Fibroblast of skin of right quadriceps (primary cell): ENCODE data around the gene GRM4.
"Not testable (repeated sequence)": the region's sequence is repeated elsewhere in the genome, so short reads cannot be mapped to it uniquely, and the experiment has no call there.

ENCODE experiments used
- DNase-seq: peaks from one replicate; pipeline ENCODE4 v3.0.0-alpha.2; 2013

GRM4 gene

DNA sequence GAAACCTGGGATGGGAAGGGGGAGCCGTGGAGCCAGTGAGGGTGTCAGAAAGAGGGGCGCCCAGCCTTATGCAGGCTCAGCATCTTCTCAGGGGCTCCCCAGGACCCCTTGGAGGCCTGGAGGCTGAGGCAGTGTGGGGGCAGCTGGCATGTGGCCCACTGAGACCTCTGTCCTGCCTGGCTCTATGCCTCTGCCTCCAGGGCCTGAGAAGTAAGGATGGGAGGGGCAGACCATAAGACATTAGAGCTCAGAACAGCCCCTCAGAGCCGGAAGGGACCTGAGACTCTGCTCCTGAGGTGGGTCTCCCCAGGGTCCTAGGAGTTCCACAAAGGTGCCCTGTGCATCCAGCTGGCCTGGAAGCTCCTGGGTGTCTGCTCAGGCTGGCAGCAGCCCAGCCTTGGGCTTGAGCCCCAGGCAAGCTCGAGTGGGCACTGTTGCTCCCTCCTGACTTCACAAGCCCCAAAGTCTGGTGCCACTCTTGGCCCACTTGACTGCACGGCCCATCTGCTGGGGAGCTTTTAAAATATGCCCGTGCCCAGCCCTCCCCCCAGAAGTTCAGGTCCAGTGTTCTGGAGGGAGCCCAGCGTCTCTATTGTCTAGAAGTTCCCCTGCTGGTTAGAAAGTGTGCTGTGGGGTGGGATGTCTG lies 126.8 kb downstream of the GRM4 start:
- DNase-seq: no peak

DNA sequence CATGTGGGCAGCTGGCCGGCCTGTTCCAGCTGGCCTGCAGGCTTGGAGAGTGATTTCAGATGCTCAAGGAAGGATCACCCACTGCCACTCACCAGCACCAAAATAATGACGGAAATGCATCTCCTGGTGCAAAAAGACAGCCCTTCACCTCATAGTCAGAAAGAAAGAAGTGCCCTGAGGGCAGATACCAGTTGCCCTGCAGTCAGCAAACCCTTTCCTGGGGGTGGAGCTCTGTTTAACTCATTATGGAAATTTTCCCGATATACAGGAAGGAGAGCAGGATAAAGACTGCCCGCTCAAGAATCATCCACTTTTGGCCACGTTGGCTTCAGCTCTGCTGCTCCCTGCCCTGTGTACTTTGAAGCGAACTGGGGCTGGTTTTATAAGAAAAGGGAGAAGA lies 127.9 kb downstream of the GRM4 start:
- DNase-seq: no peak

GRCh38 chr6:34017106-34017805 lies 128.6 kb downstream of the GRM4 start:
- DNase-seq: no peak

DNA sequence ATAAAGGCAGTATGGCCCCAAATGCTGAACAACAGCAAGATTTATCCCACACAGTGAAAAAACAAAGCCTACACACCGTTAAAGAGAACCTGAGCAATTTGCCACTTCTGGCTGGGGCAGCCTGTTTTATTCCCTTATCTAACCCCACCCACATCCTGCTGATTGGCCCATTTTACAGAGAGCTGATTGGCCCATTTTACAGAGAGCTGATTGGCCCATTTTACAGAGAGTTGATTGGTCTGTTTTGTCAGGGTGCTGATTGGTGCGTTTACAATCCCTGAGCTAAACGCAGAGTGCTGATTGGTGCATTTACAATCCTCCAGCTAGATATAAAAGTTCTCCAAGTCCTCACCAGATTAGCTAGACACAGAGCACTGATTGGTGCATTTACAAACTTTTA lies 129.3 kb downstream of the GRM4 start:
- not testable (repeated sequence) for DNase-seq

GRCh38 chr6:34015586-34015985 lies 130.3 kb downstream of the GRM4 start:
- peak; percentile 12 for DNase-seq

DNA sequence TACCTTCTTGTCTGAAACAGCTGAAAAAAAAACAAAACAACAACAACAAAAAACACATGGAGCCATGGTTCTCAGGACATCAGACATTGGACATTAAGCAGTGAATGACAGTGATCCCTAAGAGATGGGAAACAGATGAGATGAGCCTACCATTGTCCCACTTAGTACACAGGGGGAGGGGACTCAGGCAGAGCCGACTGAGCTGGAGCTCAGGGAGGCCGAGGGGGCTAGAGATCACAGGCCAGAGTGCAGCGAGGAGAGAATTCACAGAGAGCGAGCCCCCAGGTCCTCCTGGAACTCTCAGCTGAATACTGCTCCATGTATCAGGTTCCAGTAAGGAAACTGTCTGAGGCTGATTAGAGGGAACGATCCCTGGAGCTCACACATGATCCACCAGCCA lies 134.6 kb downstream of the GRM4 start:
- DNase-seq: no peak

- no peak for DNase-seq
Observed at GRCh38 chr6:34005901-34006531, 139.9 kb downstream of the GRM4 start.

DNA sequence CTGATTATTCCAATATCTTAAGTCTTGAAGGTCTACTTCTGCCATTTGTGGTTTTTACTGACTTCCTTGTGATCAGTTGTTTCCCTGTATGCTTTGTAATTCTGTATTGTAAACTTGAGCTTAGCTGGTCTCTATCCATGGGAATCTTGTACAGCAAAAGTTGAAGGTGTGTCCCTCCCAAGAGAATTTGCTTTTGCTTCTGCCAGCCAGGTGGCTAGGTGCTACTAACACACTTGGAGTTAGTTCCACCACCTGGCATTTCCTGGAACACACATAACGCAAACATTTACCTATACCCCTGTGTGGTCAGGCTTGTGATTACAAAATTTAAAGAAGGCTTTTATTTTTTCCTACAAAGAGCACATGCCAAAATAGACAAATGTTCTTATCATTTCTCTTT lies 141.2 kb downstream of the GRM4 start:
- no peak for DNase-seq

DNA sequence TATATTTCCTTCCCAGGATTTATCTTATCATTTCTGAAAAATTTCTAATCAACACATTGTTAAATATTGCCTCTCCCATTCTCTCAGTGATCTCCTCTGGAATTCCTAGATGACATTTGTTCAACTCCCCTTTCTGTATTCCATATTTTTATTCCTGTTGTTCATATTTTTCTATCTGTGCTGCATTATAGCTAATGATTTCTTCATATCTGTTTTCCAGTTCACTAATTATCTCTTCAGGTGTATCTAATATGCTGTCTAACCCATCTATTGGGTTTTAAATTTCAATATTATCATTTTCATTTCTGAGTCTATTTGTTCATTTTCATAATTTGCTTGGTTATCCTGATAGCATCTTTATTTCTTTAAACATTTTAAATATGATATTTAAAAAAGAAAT lies 141.9 kb downstream of the GRM4 start:
- DNase-seq: no peak

DNA sequence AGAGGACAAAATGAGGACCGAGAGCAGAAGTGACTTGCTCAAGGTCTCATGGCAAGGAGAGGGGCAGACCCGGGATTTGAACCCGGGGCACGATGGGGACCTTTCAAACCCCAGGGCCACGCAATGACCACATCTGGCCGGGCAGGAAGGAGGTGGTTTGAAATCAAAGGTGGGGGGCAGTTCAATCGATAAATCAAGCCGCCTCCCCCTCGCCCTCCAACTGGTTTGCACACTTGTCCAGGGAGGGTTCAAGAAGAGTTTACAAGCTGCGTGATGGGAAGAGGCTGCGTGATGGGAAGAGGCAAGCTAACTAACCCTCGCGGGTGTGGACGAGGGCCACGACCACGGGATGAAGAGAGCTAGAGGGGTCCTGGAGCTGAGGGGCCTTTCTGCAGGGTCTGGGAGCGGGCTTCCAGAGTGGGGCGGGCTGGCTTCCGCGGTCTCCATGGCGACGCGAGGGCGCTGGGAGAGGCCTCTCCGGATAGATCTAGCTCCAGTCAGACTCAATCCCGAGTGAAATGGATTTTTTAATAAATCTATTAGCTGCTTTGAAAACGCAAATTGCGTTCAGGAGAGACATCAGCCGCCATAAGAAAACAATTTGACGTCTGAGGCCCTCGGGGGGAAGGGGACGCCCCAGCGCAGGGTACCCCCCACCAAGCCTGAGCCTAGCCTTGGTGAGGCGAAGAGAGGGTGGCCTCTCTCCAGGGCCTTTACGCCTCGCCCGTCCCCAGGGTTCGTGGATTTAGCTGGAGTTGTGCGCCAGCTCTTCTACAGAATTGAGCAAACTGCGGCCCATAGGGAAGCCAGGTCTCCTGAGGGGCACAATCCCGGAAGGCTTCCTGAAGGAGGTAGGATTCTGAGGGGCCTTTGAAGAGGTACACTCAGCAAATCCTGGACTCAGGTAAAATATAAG lies 143.9 kb downstream of the GRM4 start:
- DNase-seq: no peak

GRCh38 chr6:34000281-34000680 lies 145.6 kb downstream of the GRM4 start:
- no peak for DNase-seq

DNA sequence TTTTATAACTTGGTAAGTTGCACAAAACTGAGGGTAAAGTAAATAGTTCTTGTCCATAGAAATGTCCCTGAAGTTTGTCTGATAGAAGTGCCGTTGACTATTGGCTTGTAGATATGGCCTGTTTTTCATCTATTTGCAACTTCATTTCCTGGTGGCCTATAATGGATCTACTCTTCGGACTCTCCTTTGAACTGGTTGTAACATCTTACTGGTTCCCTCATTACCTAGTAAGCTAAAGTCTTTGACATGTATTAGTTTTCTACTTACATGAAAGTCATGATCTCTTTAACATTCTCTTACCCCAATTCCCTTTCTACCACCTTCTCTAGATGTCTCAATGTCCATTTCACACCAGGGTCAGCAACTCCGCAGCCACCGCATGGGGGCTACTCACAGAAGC lies 146.3 kb downstream of the GRM4 start:
- DNase-seq: no peak

DNA sequence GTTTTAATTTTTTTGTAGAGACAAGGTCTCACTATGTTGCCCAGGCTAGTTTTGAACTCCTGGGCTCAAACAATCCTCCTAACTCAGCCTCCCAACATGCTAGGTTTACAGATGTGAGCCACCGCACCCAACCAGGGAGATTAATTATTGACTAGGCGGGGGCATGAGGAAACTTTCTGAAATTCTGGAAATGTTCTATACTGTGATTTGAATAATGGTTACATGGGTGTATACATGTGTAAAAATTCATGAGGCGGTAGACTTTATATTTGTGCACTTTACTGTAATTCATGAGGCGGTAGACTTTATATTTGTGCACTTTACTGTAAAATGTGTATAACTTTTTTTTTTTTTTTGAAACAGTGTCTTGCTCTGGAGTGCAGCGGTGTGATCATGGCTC lies 147.2 kb downstream of the GRM4 start:
- DNase-seq: no peak

DNA sequence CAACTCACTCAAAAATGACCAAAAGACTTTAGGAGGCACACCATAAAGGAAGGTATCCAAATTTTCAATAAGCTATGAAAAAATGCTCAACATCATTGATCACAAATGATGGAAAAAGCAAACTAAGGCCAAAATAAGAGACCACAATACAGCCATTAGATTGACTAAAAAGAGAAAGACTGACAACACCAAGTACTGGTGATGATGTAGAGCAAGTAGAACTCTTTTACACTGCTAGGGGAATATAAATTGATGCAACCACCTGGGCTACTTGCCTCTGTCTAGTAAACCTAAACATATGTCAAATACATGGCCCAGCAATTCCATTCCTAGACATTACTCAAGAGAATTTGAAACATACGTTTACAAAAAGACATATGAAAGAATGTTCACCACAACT lies 148.6 kb downstream of the GRM4 start:
- DNase-seq: no peak

DNA sequence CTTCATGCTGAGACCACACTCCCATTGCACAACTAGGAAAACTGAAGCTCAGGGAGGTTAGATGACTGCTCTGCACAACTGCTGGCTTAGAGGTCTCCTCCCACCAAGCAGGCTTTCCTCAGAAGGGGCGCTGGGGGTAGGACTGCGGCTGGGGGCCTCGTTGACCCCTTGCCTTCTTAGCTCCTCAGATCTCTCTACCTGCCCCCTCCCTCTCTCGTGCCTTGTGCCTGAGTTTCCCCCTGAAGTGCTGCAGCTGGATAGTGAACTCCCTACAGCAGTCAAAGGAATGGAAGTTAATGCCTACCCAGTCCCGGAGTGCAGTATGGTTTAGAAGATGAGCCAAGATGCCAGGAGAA lies 149.8 kb downstream of the GRM4 start:
- no peak for DNase-seq

GRCh38 chr6:33995309-33996119 lies 150.4 kb downstream of the GRM4 start:
- DNase-seq: no peak

- DNase-seq: no peak
Observed at GRCh38 chr6:33994472-33995308, 151.2 kb downstream of the GRM4 start.

GRCh38 chr6:33993653-33994471 lies 152.0 kb downstream of the GRM4 start:
- DNase-seq: no peak

GRCh38 chr6:33993091-33993490 lies 152.8 kb downstream of the GRM4 start:
- no peak for DNase-seq

GRCh38 chr6:33992191-33992590 lies 153.7 kb downstream of the GRM4 start:
- no peak for DNase-seq

DNA sequence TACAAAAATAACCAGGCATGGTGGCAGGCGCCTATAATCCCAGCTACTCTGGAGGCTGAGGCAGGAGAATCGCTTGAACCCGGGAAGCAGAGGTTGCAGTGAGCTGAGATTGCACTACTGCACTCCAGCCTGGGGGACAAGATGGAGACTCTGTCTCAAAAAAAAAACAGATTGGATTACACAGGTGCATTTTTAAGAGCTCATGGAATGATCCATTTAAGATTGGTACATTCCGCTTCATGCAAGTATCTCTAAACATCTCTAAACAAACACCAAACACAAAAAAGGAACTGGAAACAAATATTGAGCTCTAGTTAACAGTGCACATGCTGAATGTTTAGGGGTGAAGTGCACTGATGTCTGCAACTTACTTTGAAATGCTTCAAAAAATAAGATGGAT lies 154.3 kb downstream of the GRM4 start:
- DNase-seq: no peak
